ENCODE data around the gene PRSS48.

DNA sequence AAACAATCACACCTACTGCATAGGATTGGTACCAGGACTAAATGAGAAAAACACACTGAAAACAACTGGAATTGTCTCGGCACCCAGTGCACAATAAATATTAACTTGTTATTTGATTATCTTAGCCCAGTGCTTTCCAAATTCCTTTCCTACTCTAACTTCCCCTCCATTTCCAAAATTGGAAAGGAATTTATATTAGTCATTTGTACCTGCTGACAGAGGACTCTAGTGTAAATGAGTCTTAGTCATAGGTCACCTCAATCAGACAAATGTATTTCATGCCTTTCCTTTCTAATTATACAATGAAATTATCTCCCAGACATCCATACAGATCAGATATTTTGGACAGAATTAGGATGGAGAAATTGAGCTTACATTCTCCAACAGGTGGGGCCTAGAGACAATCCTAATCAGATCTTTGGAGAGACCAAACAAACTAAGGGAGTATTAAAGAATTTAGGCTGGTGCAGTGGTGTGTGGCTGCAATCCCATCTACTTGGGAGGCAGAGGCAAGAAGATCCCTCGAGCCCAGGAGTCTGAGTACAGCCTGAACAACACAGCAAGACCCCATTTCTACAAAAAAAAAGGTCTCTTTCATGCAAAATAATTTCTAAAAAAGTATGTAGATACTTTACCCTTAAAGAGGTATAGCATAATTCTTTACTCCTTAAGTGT is 38.4 kb downstream of the PRSS48 start:
- TF ChIP-seq, protein P1, sequence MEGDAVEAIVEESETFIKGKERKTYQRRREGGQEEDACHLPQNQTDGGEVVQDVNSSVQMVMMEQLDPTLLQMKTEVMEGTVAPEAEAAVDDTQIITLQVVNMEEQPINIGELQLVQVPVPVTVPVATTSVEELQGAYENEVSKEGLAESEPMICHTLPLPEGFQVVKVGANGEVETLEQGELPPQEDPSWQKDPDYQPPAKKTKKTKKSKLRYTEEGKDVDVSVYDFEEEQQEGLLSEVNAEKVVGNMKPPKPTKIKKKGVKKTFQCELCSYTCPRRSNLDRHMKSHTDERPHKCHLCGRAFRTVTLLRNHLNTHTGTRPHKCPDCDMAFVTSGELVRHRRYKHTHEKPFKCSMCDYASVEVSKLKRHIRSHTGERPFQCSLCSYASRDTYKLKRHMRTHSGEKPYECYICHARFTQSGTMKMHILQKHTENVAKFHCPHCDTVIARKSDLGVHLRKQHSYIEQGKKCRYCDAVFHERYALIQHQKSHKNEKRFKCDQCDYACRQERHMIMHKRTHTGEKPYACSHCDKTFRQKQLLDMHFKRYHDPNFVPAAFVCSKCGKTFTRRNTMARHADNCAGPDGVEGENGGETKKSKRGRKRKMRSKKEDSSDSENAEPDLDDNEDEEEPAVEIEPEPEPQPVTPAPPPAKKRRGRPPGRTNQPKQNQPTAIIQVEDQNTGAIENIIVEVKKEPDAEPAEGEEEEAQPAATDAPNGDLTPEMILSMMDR (IDR thresholded peaks at IDR 0.05) = no peak
- no peak for TF ChIP-seq EZH2phosphoT487 (IDR thresholded peaks at IDR 0.05)

All from neural progenitor cell (in vitro differentiated cells).